GM18951 (cell line): Measurements from ENCODE around the gene PNPT1.
A peak's percentile ranks its signal among the peaks of the same experiment; 100 is the strongest.

ENCODE experiments used
- POLR2A ChIP-seq: IDR thresholded peaks from 4 replicates; pipeline ENCODE4 v1.6.1; 2011; ENCODE audit warnings: mild to moderate bottlenecking; ENCODE audit not compliant: insufficient read length, insufficient read depth; ENCODE audit errors: extremely low read depth
- in situ Hi-C: fragments of 300-500 bp; cut with MboI; formaldehyde crosslinking; loops from one replicate; pipeline ENCODE4 v1.12.0; 2022; ENCODE audit warnings: low sequenced_read_pairs, mixed read lengths, inconsistent platforms; ENCODE audit not compliant: unreplicated experiment

PNPT1 gene

DNA sequence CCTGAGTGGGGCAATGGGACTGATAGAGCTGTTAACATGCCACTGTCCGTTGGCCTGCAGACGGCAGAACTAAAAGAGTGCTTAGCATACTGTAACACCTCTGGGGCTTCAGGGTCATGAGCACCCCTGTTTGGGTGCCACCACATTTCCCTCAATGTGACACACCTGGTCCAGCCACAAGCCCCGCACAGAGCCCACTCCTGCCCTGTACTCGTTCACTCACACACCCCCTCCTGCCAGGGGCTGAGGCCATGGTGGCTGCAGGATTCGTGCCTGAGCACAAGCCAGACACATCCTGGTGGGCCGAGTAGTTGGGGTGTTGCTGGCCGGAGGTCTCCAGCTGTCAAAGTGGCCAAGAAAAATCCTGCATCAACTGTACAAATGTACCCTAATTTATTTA lies 71.8 kb downstream of the PNPT1 start:
- in situ Hi-C loops: no loop called here
- TF ChIP-seq POLR2A: no peak

GRCh38 chr2:55620123-55620779 lies 73.4 kb downstream of the PNPT1 start:
- in situ Hi-C loops: no loop called here
- TF ChIP-seq POLR2A: no peak

DNA sequence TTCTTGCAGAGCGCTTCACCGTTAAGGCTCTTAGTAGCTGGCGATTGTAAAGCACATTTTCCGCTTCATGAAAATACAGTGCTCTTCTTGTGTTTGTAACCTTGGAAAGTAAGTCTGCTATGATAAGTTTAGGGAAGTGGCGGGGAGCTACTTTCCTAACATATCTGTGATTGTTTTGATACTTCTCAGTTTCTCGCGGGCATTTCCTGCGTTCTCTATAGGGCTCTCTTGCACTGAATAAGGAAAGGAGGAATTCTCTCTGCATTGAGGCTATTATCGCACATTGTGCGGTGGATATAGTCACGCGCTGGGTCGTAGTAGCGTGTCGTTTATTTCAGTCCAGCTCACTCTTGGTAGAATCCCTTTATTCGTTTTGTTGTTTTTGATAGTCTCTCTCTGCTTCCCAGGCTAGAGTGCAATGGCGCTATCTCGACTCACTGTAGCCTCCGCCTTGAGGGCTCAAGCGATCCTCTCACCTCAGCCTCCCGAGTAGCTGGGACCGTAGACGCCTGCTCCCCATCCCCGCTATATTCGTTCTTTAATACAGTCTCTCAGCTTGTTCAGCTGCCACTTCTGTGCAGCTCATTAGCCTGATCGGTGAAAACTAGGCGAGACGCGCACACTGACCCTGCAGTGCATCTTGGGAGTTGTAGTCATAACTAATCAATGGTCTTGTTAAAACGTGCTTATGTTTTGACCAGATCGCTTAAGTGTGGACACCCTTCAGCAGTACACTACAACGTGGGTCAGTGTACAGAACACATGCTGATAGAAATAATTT lies 75.2 kb downstream of the PNPT1 start:
- in situ Hi-C loops: no loop called here
- peak; percentile 37 for TF ChIP-seq POLR2A

DNA sequence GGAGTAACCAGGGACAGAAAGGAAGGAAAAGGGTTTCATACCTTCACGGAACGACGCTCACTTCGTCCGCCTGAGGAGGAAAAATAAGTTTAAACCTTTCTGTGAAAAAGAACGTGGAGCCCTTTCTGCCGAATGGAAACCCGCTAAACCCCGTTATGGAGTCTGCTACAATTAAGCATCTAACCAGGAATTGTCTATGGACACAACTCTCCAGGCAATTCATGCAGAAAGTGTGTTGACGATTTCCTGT lies 75.7 kb downstream of the PNPT1 start:
- in situ Hi-C loops: no loop called here
- no peak for TF ChIP-seq POLR2A

- peak; percentile 79 for TF ChIP-seq POLR2A
- in situ Hi-C loops: no loop called here
These were observed 76.2 kb downstream of the PNPT1 start, which contains the start of gene PPP4R3B for GRCh38 chr2:55617175-55618024. TSS of gene PPP4R3B (minus strand) at chr2:55617622. CDS start at chr2:55617285, 337 bp downstream.

- in situ Hi-C loops: no loop called here
- TF ChIP-seq POLR2A: no peak
These were observed 77.0 kb downstream of the PNPT1 start for GRCh38 chr2:55616551-55617174.

- in situ Hi-C loops: no loop called here
- TF ChIP-seq POLR2A: no peak
These were observed 81.6 kb downstream of the PNPT1 start for GRCh38 chr2:55611997-55612396.

DNA sequence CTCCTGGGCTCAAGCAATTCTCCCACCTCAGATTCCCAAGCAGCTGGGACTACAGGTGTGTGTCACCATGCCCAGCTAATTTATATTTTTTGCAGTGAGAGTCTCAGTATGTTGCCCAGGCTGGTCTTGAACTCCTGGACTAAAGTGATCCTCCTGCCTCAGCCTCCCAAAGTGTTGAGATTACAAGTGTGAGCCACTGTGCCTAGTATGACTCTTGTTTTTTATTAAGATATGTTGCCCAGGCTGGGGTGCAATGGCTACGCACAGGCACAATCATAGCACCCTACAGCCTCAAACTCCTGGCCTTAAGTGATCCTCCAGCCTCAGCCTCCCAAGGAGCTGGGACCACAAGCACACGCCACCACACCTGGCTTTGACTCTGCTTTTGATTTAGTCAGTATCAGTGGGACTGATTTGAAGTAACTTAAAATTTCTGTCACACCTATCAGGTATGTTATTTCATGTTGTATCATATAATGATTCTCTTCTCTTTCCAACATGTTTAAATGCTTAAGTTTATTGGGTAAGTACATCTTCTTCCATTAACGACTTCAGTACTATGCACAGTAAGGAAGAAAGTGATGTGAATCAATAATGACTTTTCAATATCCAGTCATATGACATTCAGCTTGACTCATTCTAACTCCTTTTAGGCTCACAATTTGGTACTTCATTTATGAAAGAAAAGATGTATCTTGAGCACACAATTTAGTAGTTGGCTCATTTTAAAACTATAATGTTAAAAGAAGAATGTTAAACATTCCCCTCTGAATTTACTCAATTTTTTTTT lies 82.5 kb downstream of the PNPT1 start:
- no peak for TF ChIP-seq POLR2A

GRCh38 chr2:55609938-55610578 lies 83.6 kb downstream of the PNPT1 start:
- in situ Hi-C loops: no loop called here

More for the DNA sequence above, 82.5 kb downstream of the PNPT1 start:
- in situ Hi-C loops: no loop called here

GRCh38 chr2:55609193-55609794 lies 84.3 kb downstream of the PNPT1 start:
- TF ChIP-seq POLR2A: no peak
- in situ Hi-C loops: no loop called here

More at GRCh38 chr2:55609938-55610578, 83.6 kb downstream of the PNPT1 start:
- TF ChIP-seq POLR2A: no peak

- no peak for TF ChIP-seq POLR2A
- in situ Hi-C loops: no loop called here
These were observed 85.9 kb downstream of the PNPT1 start for GRCh38 chr2:55607717-55608116.
